GM18520 (cell line): ENCODE measurements around the gene BMPR2.
"Not testable (repeated sequence)": the region's sequence is repeated elsewhere in the genome, so short reads cannot be mapped to it uniquely, and the experiment has no call there.

Experiments
- ATAC-seq: cut with Tn5 transposase; IDR thresholded peaks from one replicate; pipeline ENCODE4 v1.9.1; 2021; ENCODE audit not compliant: unreplicated experiment

Gene BMPR2

DNA sequence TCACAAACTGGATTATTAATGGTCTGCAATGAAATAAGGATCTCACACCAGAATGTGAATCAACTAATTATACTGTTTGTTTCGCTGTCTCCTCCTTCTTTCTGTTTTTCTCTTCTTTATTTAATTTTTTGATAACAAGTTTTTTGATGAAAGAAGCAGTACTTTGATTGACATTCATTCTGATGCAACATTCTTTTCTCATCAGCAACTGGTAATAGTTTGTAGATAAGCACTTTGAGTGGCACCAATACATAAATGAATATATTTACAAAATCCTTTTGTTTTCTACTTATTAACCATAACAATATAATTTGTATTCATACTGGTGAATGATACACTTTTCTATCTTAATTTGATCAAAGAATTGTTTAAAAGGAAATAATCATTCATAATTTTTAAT is 143.3 kb downstream of the BMPR2 start:
- no peak for ATAC-seq

DNA sequence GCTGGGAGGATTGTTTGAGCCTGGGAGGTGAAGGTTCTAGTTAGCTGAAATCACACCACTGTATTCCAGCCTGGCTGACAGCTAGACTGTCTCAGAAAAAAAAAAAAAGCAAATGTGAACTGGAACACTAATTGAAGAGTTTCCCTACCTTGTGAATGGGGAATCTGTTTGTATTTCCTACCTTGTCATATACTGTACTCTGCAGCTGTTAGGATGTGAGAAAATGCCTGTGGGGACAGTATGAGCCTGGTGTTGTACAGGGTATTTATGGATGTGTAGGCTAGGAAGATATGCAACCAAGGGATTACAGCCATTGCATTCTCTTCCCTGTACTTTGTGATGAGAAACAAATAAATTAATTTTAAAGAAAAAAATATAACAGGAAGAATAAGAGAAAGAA is 145.3 kb downstream of the BMPR2 start:
- no peak for ATAC-seq

DNA sequence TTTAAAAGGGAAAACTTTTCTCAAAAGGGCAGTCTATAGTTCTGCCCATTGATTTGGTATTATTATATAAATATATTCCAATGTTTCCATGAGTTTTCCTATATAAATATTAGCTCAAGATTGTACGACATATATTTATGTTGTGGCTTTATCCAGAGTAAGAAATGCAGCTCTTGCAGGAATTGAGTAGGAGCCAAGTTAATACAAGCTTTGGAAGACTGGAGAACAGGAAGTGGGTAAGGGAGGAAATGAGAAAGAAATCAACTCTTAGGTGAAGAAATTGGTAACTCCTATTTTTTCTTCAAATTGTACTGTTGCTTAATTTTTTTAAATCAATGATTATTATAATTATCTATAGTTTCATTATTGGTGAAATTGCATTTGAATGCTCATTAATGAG is 153.3 kb downstream of the BMPR2 start:
- no peak for ATAC-seq

DNA sequence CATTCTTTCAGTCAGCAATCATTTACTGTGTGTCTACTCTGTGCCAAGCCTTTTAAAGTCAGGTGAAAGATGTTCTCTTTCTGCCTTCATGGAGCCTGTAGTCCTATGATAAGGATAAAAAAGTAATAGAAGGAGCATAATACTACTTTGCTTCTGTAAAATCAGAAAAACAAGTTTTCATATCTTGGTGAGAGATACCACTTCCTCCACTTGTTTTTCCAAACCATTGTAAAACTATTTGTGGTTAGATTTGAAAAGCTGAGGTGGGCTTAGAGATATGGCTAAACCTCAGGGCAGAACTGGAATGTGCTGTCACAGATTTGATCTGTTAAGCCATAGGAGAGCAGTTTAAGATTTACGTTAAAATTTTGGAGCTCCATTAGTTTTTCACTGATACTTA is 153.9 kb downstream of the BMPR2 start:
- ATAC-seq = no peak

DNA sequence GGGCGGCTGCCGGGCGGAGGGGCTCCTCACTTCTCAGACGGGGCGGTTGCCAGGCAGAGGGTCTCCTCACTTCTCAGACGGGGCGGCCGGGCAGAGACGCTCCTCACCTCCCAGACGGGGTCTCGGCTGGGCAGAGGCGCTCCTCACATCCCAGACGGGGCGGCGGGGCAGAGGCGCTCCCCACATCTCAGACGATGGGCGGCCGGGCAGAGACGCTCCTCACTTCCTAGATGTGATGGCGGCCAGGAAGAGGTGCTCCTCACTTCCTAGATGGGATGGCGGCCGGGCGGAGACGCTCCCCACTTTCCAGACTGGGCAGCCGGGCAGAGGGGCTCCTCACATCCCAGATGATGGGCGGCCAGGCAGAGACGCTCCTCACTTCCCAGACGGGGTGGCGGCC is 159.2 kb downstream of the BMPR2 start:
- ATAC-seq = not testable (repeated sequence)

DNA sequence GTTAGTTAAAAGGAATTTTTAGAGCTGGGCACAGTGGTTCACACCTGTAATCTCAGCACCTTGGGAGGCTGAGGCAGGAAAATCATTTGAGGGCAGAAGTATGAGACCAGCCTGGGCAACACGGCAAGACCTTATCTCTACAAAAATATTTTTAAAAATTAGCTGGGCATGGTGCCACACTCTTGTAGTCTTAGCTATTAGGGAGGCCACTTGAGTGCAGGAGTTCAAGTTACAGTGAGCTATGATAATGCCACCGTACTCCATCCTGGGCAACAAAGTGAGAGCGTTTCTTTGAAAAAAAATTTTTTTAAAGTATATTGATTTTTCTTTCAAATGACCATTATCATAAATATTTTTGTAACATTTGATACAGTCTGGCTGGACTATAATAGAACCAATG is 165.0 kb downstream of the BMPR2 start:
- no peak for ATAC-seq

DNA sequence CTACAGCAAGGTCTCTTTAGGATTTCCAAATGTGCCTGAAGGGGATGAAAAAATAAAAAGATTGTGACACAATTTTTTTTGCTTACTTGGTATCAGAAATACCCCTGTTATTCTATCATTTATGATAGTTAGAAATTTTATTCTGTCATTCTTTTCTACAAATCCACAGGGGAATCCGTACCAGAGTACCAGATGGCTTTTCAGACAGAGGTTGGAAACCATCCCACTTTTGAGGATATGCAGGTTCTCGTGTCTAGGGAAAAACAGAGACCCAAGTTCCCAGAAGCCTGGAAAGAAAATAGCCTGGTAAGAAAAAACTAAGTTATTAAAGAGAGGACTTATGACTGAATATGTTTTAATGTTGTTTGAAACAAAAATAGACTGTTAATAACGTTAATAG is 166.0 kb downstream of the BMPR2 start:
- no peak for ATAC-seq

DNA sequence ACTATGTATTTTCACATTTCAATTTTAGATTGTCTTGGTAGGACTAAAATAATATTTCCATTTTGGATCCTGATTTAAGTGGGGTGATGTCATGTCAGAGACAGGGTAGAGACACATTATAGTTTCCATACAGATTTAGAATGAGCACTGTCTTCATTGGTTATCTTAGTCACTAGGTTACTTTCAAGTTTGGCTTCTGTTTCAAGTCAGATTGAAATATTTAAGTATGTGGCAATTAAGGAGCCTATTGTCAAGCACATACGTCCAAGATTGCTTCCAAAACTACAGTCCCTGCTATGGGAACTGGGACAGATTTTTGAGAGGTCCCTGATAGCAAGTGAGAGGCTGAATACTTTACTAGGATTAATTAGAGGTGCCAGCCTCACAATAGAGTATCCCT is 169.4 kb downstream of the BMPR2 start:
- no peak for ATAC-seq

DNA sequence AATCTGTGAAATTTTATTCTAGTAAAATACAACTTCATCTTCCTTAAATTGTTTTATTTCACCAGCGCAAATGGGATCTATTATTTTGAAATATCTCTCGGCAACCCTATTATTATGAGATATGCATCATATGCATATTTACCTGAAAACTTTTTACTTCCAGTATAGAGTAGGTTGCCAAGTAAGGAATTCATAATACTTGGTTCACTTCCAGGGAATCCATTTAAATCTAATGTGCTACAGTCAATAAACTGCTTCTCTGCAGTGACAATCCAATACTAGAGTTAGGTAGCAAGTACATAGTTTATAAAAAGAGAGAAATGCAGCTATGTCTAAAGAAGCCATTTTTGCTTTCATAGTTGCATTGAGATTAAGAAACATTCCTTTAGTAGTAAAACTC is 169.8 kb downstream of the BMPR2 start:
- no peak for ATAC-seq

DNA sequence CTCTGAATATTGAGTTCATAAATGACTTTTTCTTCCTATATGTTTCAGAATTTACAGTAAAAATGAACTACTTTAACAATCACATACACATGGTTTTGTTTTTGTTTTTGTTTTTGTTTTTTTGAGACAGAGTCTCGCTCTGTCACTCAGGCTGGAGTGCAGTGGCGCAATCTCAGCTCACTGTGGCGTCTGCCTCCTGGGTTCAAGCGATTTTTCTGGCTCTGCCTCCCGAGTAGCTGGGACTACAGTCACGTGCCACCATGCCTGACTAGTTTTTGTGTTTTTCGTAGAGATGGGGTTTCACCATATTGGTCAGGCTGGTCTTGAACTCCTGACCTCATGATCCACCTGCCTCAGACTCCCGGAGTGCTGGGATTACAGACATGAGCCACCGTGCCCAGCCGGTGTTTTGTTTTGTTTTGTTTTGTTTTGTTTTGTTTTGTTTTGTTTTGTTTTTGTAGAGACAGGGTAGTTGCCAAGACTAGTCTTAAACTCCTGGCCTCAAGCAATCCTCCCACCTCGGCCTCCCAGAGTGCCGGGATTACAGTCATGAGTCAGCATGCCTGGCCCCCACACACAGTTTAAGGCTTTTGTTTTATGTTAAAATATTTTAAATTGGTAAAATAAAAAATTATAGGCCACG is 170.5 kb downstream of the BMPR2 start:
- not testable (repeated sequence) for ATAC-seq

DNA sequence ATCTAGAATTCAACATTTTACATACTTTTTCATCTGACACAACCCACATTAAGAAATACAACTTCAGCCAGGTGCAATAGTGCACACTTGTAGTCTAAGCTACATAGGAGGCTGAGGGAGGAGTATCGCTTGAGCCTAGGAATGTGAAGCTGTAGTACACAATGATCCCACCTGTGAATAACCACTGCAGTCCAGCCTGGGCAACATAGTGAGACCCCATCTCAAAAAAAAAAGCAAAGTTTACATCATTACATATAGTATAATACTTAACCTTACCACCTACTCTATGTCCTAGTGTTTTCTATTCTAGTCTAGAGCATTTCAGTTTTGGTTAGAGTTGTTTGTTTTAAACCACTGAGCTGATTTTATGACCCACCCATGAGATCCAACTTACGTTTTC is 172.1 kb downstream of the BMPR2 start:
- no peak for ATAC-seq

DNA sequence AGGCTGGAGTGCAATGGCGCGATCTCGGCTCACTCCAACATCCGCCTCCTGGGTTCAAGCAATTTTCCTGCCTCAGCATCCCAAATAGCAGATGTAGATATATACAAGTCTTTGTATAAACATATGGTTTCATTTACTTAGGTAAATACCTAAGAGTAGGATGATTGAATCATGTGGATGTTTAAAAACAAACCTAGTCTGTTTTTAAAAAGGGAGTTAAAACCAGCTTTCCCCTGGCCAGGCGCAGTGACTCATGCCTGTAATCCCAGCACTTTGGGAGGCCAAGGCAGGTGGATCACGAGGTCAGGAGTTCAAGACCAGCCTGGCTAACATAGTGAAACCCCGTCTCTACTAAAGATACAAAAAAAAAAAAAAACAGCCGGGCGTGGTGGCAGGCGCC is 174.9 kb downstream of the BMPR2 start:
- ATAC-seq = not testable (repeated sequence)

DNA sequence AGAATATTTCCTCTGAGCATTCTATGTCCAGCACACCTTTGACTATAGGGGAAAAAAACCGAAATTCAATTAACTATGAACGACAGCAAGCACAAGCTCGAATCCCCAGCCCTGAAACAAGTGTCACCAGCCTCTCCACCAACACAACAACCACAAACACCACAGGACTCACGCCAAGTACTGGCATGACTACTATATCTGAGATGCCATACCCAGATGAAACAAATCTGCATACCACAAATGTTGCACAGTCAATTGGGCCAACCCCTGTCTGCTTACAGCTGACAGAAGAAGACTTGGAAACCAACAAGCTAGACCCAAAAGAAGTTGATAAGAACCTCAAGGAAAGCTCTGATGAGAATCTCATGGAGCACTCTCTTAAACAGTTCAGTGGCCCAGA is 179.2 kb downstream of the BMPR2 start:
- ATAC-seq = no peak

DNA sequence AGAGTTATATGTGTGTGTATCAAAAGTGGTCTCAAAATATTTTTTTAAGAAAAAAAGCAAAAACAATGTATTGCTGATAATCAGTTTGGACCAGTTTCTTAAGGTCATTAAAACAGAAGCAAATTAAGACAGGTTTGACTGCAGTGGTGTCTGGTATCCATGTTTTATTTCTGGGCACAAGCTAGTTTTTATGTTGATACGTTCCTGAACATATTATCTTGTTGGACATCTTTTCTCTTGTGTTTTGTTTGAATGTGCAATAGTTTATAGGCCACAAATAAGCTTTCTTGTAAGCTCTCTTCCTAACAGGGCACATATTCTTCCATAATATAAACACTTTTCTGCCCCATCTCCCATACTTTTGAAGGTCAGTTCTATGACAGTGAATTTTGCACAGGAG is 184.1 kb downstream of the BMPR2 start:
- ATAC-seq = no peak

DNA sequence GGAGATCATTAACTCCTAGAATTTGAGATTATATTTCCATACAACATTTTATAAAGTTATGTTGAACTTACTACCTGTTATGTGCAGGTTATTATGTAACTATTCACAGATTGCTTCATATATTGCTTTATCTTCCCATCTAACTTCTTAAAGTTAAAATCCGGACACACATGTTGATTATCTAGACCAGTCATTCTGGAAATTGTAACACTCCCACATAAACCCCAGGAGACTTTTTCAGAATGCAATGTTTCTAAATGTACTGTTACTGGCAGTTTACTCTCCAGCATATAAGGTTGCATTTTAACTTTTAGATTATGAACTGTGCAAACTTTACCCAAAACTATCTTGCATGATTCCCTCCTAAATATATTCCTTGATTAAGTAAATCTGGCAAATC is 188.1 kb downstream of the BMPR2 start:
- ATAC-seq = no peak

DNA sequence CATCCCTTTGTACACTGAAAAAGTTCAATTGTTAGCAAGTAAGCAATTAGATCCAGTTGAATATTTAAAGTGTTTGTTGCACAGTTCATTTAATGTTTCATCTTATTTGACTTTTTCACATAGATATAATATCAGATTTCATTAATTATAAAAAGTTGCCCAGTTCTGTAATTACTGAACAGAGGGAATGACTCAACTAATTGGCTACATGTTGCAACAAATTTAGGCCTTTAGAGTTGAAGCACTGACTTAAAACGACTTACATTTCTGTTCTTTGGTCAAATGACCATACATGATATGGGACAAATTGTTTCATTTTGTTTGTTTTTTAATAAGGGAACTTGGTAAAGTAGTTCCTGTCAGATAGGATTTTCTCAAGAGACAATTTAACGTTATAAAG is 190.2 kb downstream of the BMPR2 start:
- ATAC-seq = no peak

DNA sequence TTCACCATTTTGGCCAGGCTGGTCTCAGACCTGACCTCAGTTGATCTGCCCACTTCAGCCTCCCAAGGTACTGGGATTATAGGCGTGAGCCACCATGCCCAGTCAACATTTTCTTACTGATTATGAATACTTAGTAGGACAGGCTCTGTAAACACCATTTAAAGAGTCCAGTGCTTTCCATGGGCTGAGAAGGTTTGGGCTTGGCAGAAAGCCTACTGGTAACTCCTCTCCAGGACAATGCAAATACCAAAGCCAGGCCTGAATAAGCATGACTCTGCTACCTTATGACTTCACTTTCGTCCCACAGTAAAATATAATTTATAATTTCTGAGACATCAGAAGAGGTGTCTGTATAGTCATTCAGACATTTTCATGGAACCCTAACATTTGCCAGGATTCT is 198.4 kb downstream of the BMPR2 start:
- ATAC-seq = no peak

DNA sequence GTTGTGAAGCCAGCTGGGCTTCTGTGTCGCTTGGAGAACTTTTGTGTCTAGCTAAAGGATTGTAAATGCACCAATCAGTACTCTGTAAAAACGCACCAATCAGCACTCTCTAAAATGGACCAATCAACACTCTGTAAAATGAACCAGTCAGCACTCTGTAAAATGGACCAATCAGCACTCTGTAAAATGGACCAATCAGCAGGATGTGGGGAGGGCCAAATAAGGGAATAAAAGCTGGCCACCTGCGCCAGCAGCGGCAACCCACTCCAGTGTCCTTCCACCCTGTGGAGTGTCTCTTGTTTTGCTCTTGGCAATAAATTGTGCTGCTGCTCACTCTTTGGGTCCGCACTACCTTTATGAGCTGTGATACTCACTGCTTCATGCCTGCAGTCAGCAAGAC is 199.1 kb downstream of the BMPR2 start:
- ATAC-seq = not testable (repeated sequence)

DNA sequence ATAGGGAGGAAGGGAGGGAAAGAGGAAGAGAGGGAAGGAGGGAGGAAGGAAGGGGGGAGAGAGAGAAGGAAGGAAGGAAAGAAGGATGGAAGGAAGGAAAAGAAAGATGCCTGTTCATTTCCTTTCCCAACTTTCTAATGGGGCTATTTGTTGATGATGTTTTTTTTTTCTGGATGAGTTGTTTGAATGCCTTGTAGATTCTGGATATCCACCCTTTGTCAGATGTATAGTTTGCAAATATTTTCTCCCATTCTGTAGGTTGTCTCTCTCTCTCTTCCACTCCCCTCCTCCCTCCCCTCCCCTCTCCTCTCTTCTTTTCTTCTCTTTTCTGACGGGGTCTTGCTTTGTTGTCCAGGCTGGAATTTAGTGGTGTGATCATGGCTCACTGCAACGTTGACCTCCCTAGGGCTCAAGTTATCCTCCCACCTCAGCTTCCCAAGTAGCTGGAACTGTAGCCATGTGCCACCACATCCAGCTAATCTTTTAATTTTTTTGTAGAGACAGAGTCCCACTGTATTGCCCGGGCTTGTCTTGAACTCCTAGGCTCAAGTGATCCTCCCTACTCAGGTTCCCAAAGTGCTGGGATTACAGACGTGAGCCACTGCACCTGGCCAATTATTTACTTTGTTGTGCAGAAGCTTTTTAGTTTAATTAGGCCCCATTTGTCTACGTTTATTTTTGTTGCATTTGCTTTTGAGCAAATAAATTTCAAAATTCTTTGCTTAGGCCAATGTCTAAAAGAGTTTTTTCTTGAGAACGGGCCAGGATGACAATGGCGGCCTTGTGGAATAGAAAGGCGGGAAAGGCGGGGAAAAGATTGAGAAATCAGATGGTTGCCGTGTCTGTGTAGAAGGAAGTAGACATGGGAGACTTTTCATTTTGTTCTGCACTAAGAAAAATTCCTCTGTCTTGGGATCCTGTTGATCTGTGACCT is 201.4 kb downstream of the BMPR2 start:
- ATAC-seq = no peak

DNA sequence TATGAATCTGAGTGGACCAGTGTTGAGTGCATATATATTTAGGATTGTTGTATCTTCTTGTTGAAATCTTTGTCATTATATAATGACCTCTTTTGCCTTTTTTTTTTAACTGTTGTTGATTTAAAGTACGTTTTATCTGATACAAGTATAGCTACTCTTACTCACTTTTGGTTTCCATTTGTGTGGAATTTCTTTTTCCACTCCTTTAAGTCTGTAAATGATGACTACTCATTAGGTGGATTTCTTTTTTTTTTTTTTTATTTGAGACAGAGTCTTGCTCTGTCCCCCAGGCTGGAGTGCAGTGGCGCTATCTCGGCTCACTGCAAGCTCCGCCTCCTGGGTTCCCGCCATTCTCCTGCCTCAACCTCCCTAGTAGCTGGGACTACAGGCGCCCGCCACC is 206.7 kb downstream of the BMPR2 start:
- ATAC-seq = not testable (repeated sequence)

DNA sequence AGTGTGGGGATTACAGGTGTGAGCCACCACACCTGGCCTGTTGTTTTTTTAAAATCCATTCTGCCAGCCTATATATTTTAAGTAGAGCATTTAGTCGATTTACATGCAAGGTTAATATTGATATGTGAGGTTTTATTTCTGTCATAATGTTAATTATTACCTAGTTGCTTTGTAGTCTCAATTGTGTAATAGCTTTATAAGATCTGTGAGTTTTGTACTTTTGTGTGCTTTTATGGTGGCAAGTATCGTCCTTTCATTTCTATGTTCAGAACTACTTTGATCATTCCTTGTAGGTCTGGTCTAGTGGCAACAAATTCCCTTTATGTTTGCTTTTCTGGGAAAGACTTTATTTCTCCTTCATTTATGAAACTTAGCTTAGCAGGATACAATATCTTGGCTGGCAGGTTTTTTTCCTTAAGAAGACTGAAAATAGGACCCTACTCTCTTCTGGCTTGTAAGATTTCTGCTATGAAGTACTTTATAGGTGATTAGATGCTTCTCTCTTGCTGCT is 207.6 kb downstream of the BMPR2 start:
- no peak for ATAC-seq
